Activated T-helper 2 cell treated with anti-CD3 and anti-CD28 coated beads, Interferon-gamma antibody, Interleukin-2, Interleukin-4, amounts not matched to agents 10 μg/mL and 5 μg/mL and 100 μg/mL, durations not matched to agents 14 hours and 24 hours and 36 hours (primary cell): ENCODE data around the gene INHBC. TPM values are rescaled to one million over a fixed set of nuclear protein-coding genes. Genes with fewer than 3 reads are reported as not detected.
"Not testable (repeated sequence)": the region's sequence is repeated elsewhere in the genome, so short reads cannot be mapped to it uniquely, and the experiment has no call there.

Experiments
- DNase-seq: peaks from one replicate; pipeline ENCODE4 v3.0.0; 2021; ENCODE audit warnings: low spot score
- H3K27ac Mint-ChIP-seq: one replicate; pipeline ENCODE4 v1.8.0; 2021; ENCODE audit warnings: mixed read lengths
- H3K27me3 Mint-ChIP-seq: one replicate; pipeline ENCODE4 v1.8.0; 2021; ENCODE audit warnings: low read depth, mixed read lengths
- H3K36me3 Mint-ChIP-seq: one replicate; pipeline ENCODE4 v1.8.0; 2021; ENCODE audit warnings: low read depth, mixed read lengths
- H3K4me1 Mint-ChIP-seq: one replicate; pipeline ENCODE4 v1.8.0; 2021; ENCODE audit warnings: low read depth, mixed read lengths
- H3K4me3 Mint-ChIP-seq: one replicate; pipeline ENCODE4 v1.8.0; 2021; ENCODE audit warnings: low read depth, mild to moderate bottlenecking, moderate library complexity, mixed read lengths
- H3K9me3 Mint-ChIP-seq: one replicate; pipeline ENCODE4 v1.8.0; 2021; ENCODE audit warnings: mixed read lengths
- intact Hi-C: fragments of 100-400 bp; cut with micrococcal nuclease; formaldehyde crosslinking; loops from one replicate; pipeline ENCODE4 v1.15.1; 2023
- total RNA-seq: library from RNA; stranded (reverse); gene quantifications from 2 replicates; pipeline ENCODE4 v1.2.3, GENCODE V29; 2022

The INHBC gene, protein sequence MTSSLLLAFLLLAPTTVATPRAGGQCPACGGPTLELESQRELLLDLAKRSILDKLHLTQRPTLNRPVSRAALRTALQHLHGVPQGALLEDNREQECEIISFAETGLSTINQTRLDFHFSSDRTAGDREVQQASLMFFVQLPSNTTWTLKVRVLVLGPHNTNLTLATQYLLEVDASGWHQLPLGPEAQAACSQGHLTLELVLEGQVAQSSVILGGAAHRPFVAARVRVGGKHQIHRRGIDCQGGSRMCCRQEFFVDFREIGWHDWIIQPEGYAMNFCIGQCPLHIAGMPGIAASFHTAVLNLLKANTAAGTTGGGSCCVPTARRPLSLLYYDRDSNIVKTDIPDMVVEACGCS
- total RNA-seq, result 0.14 TPM in 2 replicates

DNA sequence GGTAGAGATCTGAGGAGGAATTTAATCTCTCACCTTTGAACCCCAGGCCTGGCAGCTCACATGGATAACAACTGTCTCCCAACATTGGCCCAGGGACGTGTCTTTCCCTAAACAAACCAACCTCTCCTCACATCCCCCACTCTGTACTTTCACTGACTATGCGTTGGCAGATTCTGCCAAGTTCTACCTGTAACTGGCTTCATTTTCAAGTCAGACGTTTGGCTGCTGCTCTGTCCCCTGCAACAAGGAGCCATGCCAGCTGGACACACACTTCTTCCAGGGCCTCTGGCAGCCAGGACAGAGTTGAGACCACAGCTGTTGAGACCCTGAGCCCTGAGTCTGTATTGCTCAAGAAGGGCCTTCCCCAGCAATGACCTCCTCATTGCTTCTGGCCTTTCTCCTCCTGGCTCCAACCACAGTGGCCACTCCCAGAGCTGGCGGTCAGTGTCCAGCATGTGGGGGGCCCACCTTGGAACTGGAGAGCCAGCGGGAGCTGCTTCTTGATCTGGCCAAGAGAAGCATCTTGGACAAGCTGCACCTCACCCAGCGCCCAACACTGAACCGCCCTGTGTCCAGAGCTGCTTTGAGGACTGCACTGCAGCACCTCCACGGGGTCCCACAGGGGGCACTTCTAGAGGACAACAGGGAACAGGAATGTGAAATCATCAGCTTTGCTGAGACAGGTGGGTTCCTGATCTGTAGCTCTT lies at the start of gene INHBC:
INHBC (plus strand) TSS at position 268 of the 707 bp plus-strand sequence; CDS start at position 371, 103 bp downstream.
- no peaks in the 10 kb centered on the region for H3K36me3 Mint-ChIP-seq
- H3K9me3 Mint-ChIP-seq, result no peaks in the 10 kb centered on the region
- H3K4me3 Mint-ChIP-seq, result peak within 1 kb of the TSS; percentile 41
- H3K27me3 Mint-ChIP-seq, result peaks cover 2% of the 10 kb centered on the region
- H3K27ac Mint-ChIP-seq, result peak within 1 kb of the TSS; percentile 75
- intact Hi-C loops, result no loop called here
- H3K4me1 Mint-ChIP-seq, result peaks cover 16% of the 10 kb centered on the region
- no peak for DNase-seq

DNA sequence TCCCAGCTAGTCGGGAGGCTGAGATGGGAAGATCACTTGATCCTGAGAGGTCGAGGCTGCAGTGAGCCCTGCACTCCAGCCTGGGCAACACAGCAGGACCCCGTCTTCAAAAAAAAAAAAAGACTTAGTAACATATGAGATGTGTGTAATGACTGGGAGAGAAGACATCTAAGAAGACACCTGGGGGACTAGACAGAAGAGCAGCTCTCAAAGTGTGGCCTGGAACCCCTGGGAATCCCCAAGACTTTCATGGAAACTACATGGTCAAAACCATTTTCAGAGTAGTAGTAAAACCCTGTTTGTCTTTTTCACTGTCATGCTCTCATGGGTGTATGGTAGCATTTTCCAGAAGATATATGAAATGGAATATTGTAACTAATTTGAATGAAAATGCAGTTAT lies 49.0 kb upstream of the INHBC start:
- DNase-seq, result no peak
- H3K9me3 Mint-ChIP-seq, result no peaks in the 10 kb centered on the region
- H3K4me1 Mint-ChIP-seq, result no peaks in the 10 kb centered on the region
- intact Hi-C loops, result no loop called here
- H3K27me3 Mint-ChIP-seq, result no peaks in the 10 kb centered on the region
- H3K27ac Mint-ChIP-seq, result no peak overlapping the region
- H3K36me3 Mint-ChIP-seq, result peaks cover 26% of the 10 kb centered on the region
- H3K4me3 Mint-ChIP-seq, result no peak overlapping the region

DNA sequence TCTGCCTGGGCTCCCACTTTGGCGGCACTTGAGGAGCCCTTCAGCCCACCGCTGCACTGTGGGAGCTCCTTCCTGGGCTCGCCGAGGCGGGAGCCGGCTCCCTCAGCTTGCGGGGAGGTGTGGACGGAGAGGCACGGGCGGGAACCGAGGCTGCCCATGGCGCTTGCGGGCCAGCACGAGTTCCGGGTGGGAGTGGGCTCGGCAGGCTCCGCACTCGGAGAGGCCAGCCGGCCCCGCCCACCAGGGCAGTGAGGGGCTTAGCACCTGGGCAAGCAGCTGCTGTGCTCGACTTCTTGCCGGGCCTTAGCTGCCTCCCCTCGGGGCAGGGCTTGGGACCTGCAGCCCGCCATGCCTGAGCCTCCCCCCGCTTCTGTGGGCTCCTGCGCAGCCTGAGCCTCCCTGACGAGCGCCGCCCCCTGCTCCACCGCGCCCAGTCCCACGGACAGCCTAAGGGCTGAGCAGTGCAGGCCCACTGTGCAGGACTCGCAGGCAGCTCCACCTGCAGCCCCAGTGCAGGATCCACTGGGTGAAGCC lies 48.3 kb upstream of the INHBC start:
- no peak overlapping the region for H3K27ac Mint-ChIP-seq
- intact Hi-C loops, result no loop called here
- no peak for DNase-seq
- no peaks in the 10 kb centered on the region for H3K9me3 Mint-ChIP-seq
- H3K4me3 Mint-ChIP-seq, result no peak overlapping the region
- no peaks in the 10 kb centered on the region for H3K4me1 Mint-ChIP-seq
- H3K27me3 Mint-ChIP-seq, result no peaks in the 10 kb centered on the region
- peaks cover 26% of the 10 kb centered on the region for H3K36me3 Mint-ChIP-seq

DNA sequence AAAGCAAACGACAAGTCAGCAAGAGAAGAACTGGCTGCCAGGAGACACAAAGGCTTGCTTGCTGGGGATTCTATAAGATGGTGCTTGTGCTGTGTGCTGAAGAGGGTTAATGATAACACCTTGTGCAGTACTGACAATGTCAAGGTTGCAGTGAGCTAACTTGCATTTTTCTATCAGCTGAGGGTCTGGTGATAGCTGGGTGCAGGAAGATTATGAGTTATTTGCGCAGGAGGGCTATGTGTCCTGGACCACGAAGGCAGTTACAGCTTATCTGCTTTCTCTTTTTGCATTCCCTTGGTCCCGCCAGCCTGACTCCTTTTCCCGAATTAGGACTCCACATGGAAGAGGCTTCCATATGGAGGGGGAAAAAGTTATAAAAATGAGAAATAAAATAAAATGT lies 46.2 kb upstream of the INHBC start:
- intact Hi-C loops, result no loop called here
- H3K4me3 Mint-ChIP-seq, result no peak overlapping the region
- H3K36me3 Mint-ChIP-seq, result peaks cover 33% of the 10 kb centered on the region
- H3K4me1 Mint-ChIP-seq, result no peaks in the 10 kb centered on the region
- no peak for DNase-seq
- H3K27me3 Mint-ChIP-seq, result no peaks in the 10 kb centered on the region
- H3K27ac Mint-ChIP-seq, result no peak overlapping the region
- H3K9me3 Mint-ChIP-seq, result no peaks in the 10 kb centered on the region

DNA sequence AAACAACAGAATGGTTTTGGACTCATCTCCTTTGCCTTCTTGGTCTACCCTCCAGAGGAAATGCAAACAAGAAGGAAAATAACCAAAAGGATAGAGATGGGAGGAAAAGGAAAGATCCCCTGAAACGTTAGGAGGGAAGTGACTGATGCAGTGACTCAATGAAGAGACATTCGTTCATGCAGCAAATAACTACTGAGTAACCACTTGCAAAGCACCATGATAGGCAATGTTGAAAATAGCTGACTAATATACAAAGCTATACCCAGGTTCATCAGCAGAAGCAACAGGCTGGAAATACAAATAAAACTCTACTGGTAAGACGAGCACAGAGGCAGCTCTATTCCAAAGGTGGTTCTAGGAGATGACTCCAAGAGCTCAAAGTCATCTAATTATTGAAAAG lies 45.6 kb upstream of the INHBC start:
- no peak overlapping the region for H3K4me3 Mint-ChIP-seq
- DNase-seq, result no peak
- no peaks in the 10 kb centered on the region for H3K9me3 Mint-ChIP-seq
- H3K27me3 Mint-ChIP-seq, result no peaks in the 10 kb centered on the region
- H3K27ac Mint-ChIP-seq, result no peak overlapping the region
- intact Hi-C loops, result no loop called here
- peaks cover 37% of the 10 kb centered on the region for H3K36me3 Mint-ChIP-seq
- H3K4me1 Mint-ChIP-seq, result no peaks in the 10 kb centered on the region

DNA sequence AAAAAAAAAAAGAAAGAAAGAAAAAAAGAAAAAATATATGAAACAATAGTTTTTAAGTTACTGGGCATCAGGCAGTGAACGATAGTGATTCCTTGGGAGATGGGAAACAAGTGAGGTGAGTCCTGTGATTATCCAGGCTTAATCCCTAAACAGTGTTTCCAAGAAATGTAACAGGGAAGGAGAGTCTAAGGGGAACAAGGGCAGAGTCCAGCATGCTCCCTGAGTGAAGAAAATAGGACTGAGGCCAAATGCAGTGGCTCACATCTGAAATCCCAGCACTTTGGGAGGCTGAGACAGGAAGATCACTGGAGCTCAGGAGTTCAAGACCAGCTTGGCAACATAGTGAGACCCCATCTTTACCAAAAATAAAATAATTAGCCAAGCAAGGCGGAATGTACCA lies 44.4 kb upstream of the INHBC start:
- H3K4me1 Mint-ChIP-seq, result no peaks in the 10 kb centered on the region

DNA sequence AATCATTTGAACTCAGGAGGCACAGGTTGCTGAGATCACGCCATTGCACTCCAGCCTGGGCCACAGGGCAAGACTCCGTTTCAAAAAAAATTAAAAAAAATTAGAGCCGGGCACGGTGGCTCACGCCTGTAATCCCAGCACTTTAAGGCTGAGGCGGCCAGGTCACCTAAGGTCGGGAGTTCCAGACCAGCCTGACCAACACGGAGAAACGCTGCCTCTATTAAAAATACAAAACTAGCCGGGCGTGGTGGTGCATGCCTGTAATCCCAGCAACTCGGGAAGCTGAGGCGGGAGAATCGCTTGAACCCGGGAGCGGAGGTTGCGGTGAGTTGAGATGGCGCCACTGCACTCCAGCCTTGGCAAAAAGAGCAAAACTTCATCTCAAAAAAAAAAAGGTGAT lies 39.5 kb upstream of the INHBC start:
- intact Hi-C loops, result no loop called here
- no peaks in the 10 kb centered on the region for H3K4me1 Mint-ChIP-seq
- no peak overlapping the region for H3K27ac Mint-ChIP-seq
- H3K9me3 Mint-ChIP-seq, result no peaks in the 10 kb centered on the region
- H3K4me3 Mint-ChIP-seq, result no peak overlapping the region
- H3K36me3 Mint-ChIP-seq, result peaks cover 34% of the 10 kb centered on the region
- H3K27me3 Mint-ChIP-seq, result no peaks in the 10 kb centered on the region
- no peak for DNase-seq

More for the DNA sequence above, 44.4 kb upstream of the INHBC start:
- no peaks in the 10 kb centered on the region for H3K9me3 Mint-ChIP-seq
- DNase-seq, result no peak
- H3K36me3 Mint-ChIP-seq, result peaks cover 43% of the 10 kb centered on the region
- no peak overlapping the region for H3K4me3 Mint-ChIP-seq
- H3K27me3 Mint-ChIP-seq, result no peaks in the 10 kb centered on the region
- no peak overlapping the region for H3K27ac Mint-ChIP-seq
- intact Hi-C loops, result no loop called here

DNA sequence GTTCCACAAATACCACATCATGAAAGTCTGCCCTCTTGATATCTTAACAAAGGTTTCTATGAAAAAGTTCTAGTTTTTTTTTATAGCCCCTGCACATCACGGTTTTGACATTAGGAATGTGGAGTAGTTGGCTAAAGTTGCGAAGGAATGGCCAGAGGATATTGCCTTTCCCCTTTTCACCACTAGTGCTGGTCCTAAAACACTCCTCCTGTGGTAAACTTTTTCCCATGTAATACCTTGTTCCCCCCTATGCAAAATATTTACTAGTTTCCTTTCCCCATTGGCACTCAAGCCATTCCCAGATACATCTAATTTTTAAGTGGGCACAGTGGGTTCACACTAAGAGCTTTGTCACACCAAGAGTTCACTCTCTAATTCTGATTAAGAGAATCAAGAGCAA lies 37.1 kb upstream of the INHBC start:
- H3K27me3 Mint-ChIP-seq, result no peaks in the 10 kb centered on the region

DNA sequence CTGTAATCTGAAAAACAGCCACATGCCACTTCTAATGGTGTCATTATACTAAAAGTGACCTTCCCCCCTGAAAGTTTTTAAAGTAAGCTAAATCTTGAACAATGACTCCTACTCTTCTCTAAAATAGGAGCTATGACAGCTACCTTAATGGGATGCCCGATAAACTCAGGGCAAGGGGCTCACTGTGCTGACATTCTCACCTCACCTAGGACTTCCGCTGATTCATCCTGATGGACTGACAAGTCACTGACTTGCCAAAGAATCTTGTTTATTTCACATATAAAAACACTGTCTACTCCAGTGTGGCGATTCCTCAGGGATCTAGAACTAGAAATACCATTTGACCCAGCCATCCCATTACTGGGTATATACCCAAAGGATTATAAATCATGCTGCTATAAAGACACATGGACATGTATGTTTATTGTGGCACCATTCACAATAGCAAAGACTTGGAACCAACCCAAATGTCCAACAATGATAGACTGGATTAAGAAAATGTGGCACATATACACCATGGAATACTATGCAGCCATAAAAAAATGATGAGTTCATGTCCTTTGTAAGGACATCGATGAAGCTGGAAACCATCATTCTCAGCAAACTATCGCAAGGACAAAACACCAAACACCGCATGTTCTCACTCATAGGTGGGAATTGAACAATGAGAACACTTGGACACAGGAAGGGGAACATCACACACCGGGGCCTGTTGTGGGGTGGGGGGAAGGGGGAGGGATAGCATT lies 34.7 kb upstream of the INHBC start:
- intact Hi-C loops, H3K36me3 Mint-ChIP-seq, H3K27ac Mint-ChIP-seq, H3K4me3 Mint-ChIP-seq, H3K27me3 Mint-ChIP-seq, H3K4me1 Mint-ChIP-seq, H3K9me3 Mint-ChIP-seq, DNase-seq: not testable (repeated sequence)

More for the DNA sequence above, 37.1 kb upstream of the INHBC start:
- peaks cover 20% of the 10 kb centered on the region for H3K36me3 Mint-ChIP-seq
- intact Hi-C loops, result no loop called here
- DNase-seq, result no peak
- no peaks in the 10 kb centered on the region for H3K9me3 Mint-ChIP-seq
- no peak overlapping the region for H3K4me3 Mint-ChIP-seq
- H3K27ac Mint-ChIP-seq, result no peak overlapping the region
- H3K4me1 Mint-ChIP-seq, result no peaks in the 10 kb centered on the region

DNA sequence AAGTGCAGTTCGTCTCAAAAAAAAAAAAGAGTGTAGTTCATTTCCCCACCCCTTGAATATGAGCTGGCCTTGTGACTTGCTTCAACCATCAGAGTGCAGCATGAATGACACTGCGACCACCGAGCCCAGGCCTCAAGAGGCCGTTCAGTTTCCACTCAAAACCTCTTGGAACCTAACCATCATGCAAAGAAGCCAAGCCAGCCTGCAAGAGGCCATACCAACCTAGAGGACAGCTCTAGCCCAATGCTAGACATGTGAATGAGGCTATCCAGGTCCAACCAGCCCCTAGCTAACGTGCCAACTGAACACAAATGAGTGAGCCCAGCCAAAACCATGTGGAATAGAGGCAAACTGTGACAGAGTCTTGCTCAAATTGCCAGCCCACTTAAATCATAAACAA lies 33.4 kb upstream of the INHBC start:
- no peaks in the 10 kb centered on the region for H3K9me3 Mint-ChIP-seq
- DNase-seq, result no peak
- no peaks in the 10 kb centered on the region for H3K36me3 Mint-ChIP-seq
- intact Hi-C loops, result no loop called here
- H3K4me1 Mint-ChIP-seq, result no peaks in the 10 kb centered on the region
- no peaks in the 10 kb centered on the region for H3K27me3 Mint-ChIP-seq
- no peak overlapping the region for H3K27ac Mint-ChIP-seq
- H3K4me3 Mint-ChIP-seq, result no peak overlapping the region

DNA sequence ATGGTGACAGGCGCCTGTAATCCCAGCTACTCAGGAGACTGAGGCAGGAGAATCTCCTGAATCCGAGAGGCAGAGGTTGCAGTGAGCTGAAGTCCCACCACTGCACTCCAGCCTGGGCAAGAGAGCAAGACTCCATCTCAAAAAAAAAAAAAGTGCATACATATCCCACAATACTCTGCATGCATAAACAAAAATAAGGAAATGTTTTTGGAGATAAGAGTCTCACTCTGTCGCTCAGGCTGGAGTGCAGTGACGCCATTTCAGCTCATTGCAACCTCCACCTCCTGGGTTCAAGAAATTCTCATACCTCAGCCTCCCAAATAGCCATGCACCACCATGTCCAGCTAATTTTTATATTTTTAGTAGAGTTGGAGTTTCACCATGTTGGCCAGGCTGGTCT lies 32.4 kb upstream of the INHBC start:
- intact Hi-C loops, DNase-seq, H3K4me3 Mint-ChIP-seq, H3K4me1 Mint-ChIP-seq, H3K27me3 Mint-ChIP-seq, H3K27ac Mint-ChIP-seq, H3K9me3 Mint-ChIP-seq, H3K36me3 Mint-ChIP-seq: not testable (repeated sequence)

DNA sequence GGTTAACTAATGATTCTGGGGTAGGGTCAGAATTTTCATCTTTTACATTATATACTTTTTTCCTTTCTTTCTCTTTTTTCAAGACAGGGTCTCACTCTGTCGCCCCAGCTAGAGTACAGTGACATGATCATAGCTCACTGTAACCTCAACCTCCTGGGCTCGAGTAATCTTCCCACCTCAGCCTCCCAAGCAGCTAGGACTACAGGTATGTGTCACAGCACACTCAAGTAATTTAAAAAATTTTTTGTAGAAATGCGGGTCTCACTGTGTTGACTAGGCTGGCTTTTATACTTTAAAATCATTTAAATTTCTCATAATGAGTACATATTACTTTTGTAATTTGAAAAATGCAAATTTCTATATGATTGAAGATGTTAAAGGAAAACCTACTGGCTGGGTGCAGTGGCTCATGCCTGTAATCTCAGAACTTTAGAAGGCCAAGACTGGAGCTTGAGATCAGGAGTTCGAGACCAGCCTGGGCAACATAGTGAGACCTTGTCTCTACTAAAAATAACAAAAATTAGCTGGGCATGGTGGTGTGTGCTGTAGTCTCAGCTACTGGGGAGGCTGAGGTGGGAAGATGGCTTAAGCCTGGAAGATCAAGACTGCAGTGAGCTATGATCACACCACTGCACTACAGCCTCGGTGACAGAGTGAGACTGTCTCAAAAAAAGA lies 29.5 kb upstream of the INHBC start:
- no peak for DNase-seq
- H3K4me3 Mint-ChIP-seq, result no peak overlapping the region
- H3K27ac Mint-ChIP-seq, result peak overlapping the region; percentile 33
- no peaks in the 10 kb centered on the region for H3K4me1 Mint-ChIP-seq
- no peaks in the 10 kb centered on the region for H3K27me3 Mint-ChIP-seq
- no peaks in the 10 kb centered on the region for H3K9me3 Mint-ChIP-seq
- peaks cover 3% of the 10 kb centered on the region for H3K36me3 Mint-ChIP-seq
- intact Hi-C loops, result no loop called here
